ENCODE measurements around the gene KRTAP9-7.
"Not testable (repeated sequence)": the region's sequence is repeated elsewhere in the genome, so short reads cannot be mapped to it uniquely, and the experiment has no call there.

Gene KRTAP9-7, protein sequence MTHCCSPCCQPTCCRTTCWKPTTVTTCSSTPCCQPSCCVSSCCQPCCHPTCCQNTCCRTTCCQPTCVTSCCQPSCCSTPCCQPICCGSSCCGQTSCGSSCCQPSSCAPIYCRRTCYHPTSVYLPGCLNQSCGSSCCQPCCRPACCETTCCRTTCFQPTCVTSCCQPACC

DNA sequence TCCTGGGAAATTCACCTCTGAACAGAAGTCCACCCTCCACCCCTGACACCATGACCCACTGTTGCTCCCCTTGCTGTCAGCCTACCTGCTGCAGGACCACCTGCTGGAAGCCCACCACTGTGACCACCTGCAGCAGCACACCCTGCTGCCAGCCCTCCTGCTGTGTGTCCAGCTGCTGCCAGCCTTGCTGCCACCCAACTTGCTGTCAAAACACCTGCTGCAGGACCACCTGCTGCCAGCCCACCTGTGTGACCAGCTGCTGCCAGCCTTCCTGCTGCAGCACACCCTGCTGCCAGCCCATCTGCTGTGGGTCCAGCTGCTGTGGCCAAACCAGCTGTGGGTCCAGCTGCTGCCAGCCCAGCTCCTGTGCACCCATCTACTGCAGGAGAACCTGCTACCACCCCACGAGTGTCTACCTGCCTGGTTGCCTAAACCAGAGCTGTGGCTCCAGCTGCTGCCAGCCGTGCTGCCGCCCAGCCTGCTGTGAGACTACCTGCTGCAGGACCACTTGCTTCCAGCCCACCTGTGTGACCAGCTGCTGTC, at the start of gene KRTAP9-7:
TSS of gene KRTAP9-7 (plus strand) at position 51 of the 543 bp plus-strand sequence. CDS start at position 51, 0 bp downstream.
- in situ Hi-C loops (cut with MboI; ENCODE audit: low sequenced_read_pairs, unreplicated experiment); DNase-seq (ENCODE audit: low spot score): not testable (repeated sequence)

GRCh38 chr17:41226051-41226450, 49.4 kb upstream of the KRTAP9-7 start:
- DNase-seq (ENCODE audit: low spot score), result no peak
- no peak for TF ChIP-seq CTCF (IDR thresholded peaks at IDR 0.05; ENCODE audit: borderline replicate concordance, control extremely low read depth, extremely low read depth, insufficient read depth, missing control alignments)
- in situ Hi-C loops (cut with MboI; ENCODE audit: low sequenced_read_pairs, unreplicated experiment), result no loop called here

GRCh38 chr17:41226598-41227095, 48.9 kb upstream of the KRTAP9-7 start, which contains the start of gene KRTAP9-2:
Gene KRTAP9-2 (plus strand): TSS chr17:41226648. CDS start chr17:41226655, 7 bp downstream.
- in situ Hi-C loops (cut with MboI; ENCODE audit: low sequenced_read_pairs, unreplicated experiment); DNase-seq (ENCODE audit: low spot score): not testable (repeated sequence)

DNA sequence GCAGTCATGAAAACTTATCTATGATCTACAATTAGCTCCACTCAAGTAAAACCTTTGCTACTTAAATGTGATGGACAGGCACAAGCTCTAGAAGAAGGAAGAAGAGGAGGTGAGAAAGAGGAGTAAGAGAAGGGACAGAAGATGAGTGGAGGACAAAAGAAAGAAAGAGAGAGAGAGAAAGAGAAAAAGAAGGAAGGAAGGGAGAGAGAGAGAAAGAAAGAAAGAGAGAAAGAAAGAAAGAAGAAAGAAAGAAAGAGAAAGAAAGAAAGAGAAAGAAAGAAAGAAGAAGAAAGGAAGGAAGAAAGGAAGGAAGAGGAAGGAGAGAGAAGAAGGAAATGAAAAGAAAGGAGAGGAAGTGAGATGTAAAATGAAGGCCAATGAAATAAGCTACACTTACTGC, 45.4 kb upstream of the KRTAP9-7 start:
- TF ChIP-seq CTCF (IDR thresholded peaks at IDR 0.05; ENCODE audit: borderline replicate concordance, control extremely low read depth, extremely low read depth, insufficient read depth, missing control alignments), result no peak
- DNase-seq (ENCODE audit: low spot score), result no peak
- in situ Hi-C loops (cut with MboI; ENCODE audit: low sequenced_read_pairs, unreplicated experiment), result no loop called here

GRCh38 chr17:41231731-41232130, 43.8 kb upstream of the KRTAP9-7 start:
- in situ Hi-C loops (cut with MboI; ENCODE audit: low sequenced_read_pairs, unreplicated experiment), result no loop called here
- no peak for DNase-seq (ENCODE audit: low spot score)
- TF ChIP-seq CTCF (IDR thresholded peaks at IDR 0.05; ENCODE audit: borderline replicate concordance, control extremely low read depth, extremely low read depth, insufficient read depth, missing control alignments), result no peak

DNA sequence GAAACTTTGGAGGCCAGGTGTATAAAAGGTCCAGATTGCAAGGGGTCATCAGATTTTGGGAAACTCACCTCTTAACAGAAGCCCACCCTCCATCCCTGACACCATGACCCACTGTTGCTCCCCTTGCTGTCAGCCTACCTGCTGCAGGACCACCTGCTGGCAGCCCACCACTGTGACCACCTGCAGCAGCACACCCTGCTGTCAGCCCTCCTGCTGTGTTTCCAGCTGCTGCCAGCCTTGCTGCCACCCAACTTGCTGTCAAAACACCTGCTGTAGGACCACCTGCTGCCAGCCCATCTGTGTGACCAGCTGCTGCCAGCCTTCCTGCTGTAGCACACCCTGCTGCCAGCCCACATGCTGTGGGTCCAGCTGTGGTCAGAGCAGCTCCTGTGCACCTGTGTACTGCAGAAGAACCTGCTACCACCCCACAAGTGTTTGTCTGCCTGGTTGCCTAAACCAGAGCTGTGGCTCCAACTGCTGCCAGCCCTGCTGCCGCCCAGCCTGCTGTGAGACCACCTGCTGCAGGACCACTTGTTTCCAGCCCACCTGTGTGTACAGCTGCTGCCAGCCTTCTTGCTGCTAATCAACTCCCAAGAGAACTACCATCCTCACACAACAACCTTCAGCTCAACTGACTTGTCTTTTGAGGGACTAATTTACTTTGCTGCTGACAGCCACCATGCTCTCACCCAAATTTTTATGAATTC, 42.9 kb upstream of the KRTAP9-7 start, which contains the start of gene KRTAP9-3:
TSS of gene KRTAP9-3 (plus strand) at position 51 of the 707 bp plus-strand sequence. CDS start at position 104, 53 bp downstream.
- in situ Hi-C loops (cut with MboI; ENCODE audit: low sequenced_read_pairs, unreplicated experiment); DNase-seq (ENCODE audit: low spot score): not testable (repeated sequence)

DNA sequence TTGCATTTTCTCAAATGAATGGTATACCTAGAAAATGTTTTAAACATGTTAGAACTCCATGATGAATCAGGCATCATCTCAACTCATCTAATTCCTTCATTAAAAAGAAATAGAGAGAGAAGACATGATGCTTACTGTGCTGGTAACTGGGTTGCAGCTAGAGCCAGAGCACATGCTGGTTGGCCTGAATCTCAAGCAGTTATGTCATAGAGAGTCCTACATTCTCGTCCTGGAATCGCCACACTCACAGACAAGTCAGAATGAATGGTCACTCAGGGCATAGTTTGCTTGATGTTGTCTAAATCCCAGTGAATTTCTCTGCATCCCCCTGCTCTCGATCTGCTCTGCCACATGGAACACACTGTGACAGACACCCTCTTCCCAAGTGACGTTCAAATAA, 38.4 kb upstream of the KRTAP9-7 start:
- in situ Hi-C loops (cut with MboI; ENCODE audit: low sequenced_read_pairs, unreplicated experiment); DNase-seq (ENCODE audit: low spot score): not testable (repeated sequence)

DNA sequence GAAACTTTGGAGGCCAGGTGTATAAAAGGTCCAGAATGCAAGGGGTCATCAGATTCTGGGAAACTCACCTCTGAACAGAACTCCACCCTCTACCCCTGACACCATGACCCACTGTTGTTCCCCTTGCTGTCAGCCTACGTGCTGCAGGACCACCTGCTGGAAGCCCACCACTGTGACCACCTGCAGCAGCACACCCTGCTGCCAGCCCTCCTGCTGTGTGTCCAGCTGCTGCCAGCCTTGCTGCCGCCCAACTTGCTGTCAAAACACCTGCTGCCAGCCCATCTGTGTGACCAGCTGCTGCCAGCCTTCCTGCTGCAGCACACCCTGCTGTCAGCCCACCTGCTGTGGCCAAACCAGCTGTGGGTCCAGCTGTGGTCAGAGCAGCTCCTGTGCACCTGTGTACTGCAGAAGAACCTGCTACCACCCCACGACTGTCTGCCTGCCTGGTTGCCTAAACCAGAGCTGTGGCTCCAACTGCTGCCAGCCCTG, 37.5 kb upstream of the KRTAP9-7 start, which contains the start of gene KRTAP9-8:
TSS of gene KRTAP9-8 (plus strand) at position 51 of the 489 bp plus-strand sequence. CDS start at position 104, 53 bp downstream.
- DNase-seq (ENCODE audit: low spot score); in situ Hi-C loops (cut with MboI; ENCODE audit: low sequenced_read_pairs, unreplicated experiment): not testable (repeated sequence)

- in situ Hi-C loops (cut with MboI; ENCODE audit: low sequenced_read_pairs, unreplicated experiment), result not testable (repeated sequence)
Observed at GRCh38 chr17:41246995-41247787, 28.3 kb upstream of the KRTAP9-7 start.

DNA sequence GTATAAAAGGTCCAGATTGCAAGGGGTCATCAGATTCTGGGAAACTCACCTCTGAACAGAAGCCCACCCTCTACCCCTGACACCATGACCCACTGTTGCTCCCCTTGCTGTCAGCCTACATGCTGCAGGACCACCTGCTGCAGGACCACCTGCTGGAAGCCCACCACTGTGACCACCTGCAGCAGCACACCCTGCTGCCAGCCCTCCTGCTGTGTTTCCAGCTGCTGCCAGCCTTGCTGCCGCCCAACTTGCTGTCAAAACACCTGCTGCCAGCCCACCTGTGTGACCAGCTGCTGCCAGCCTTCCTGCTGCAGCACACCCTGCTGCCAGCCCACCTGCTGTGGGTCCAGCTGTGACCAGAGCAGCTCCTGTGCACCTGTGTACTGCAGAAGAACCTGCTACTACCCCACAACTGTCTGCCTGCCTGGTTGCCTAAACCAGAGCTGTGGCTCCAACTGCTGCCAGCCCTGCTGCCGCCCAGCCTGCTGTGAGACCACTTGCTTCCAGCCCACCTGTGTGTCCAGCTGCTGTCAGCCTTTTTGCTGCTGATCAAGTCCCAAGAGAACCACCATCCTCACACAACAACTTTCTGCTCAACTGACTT, 25.8 kb upstream of the KRTAP9-7 start, which contains the start of gene KRTAP9-4:
TSS of gene KRTAP9-4 (plus strand) at position 51 of the 604 bp plus-strand sequence. CDS start at position 85, 34 bp downstream.
- in situ Hi-C loops (cut with MboI; ENCODE audit: low sequenced_read_pairs, unreplicated experiment), result not testable (repeated sequence)
- peak; percentile 0 for DNase-seq (ENCODE audit: low spot score)

More at GRCh38 chr17:41246995-41247787, 28.3 kb upstream of the KRTAP9-7 start:
- DNase-seq (ENCODE audit: low spot score), result not testable (repeated sequence)

All from GM13976 (cell line).